ENCODE data around the gene P3H2. TPM values are rescaled to one million over a fixed set of nuclear protein-coding genes. Genes with fewer than 3 reads are reported as not detected.

The P3H2 gene
- total and polyA plus RNA-seq, 2 donors (not counting 1 experiment from before 2014, with no cell fraction given) = not detected

GRCh38 chr3:190088890-190089289 is 31.8 kb downstream of the P3H2 start:
- no peaks in the 10 kb centered on the region for H3K4me1 Mint-ChIP-seq
- intact Hi-C loops (cut with micrococcal nuclease) = no loop called here
- no peak overlapping the region for H2AFZ ChIP-seq (ENCODE audit: insufficient read depth, low read depth, low read length, poor library complexity, severe bottlenecking)
- H3K4me3 Mint-ChIP-seq = no peak overlapping the region
- no peak overlapping the region for H3K4me2 ChIP-seq (replicated peaks; ENCODE audit: low read depth, low read length, poor library complexity, severe bottlenecking)
- H3K9me3 Mint-ChIP-seq (ENCODE audit: insufficient read depth) = no peaks in the 10 kb centered on the region
- H3K27me3 ChIP-seq (replicated peaks in 1 of 4; ENCODE audit: control extremely low read depth in 1 of 4, control insufficient read depth in 3 of 4, insufficient read depth in 4 of 4, low read length in 3 of 4) = no peaks in the 10 kb centered on the region
- H3K27me3 Mint-ChIP-seq = no peaks in the 10 kb centered on the region
- no peaks in the 10 kb centered on the region for H3K4me1 ChIP-seq (ENCODE audit: control insufficient read depth in 2 of 2, insufficient read depth in 2 of 2, low read length in 2 of 2)
- H3K36me3 ChIP-seq (replicated peaks in 1 of 2; ENCODE audit: control extremely low read depth in 1 of 2, control insufficient read depth in 1 of 2, extremely low read depth in 1 of 2, insufficient read depth in 2 of 2, low read length in 1 of 2) = no peaks in the 10 kb centered on the region
- no peak overlapping the region for H3K27ac ChIP-seq (ENCODE audit: low read length in 2 of 2)
- H3K9ac ChIP-seq (ENCODE audit: low read length) = no peak overlapping the region
- H3K9me3 ChIP-seq (ENCODE audit: control extremely low read depth in 1 of 3, control insufficient read depth in 2 of 3, insufficient read depth in 1 of 3, low read length in 2 of 3) = no peaks in the 10 kb centered on the region
- CTCF ChIA-PET = no interaction called here
- POLR2A ChIA-PET = no interaction called here
- no peaks in the 10 kb centered on the region for H3K79me2 ChIP-seq (ENCODE audit: control insufficient read depth, insufficient read depth, low read length)
- no peak overlapping the region for H3K27ac Mint-ChIP-seq
- no CpG with 5 or more reads among the region's 9 CpGs for WGBS (ENCODE audit: insufficient coverage)
- TF ChIP-seq EZH2 (IDR thresholded peaks at IDR 0.05; ENCODE audit: borderline replicate concordance, insufficient read depth, low read depth, low read length, poor library complexity, severe bottlenecking) (no peak), CTCF (IDR thresholded peaks at IDR 0.05) (no peak)
- DNase-seq (no peak), ATAC-seq (ENCODE audit: low read depth) (no peak)
- no peak overlapping the region for H3K4me3 ChIP-seq (ENCODE audit: control extremely low read depth in 1 of 5, extremely low read depth in 1 of 5, insufficient read depth in 1 of 5, low read depth in 2 of 5, low read length in 4 of 5)
- H4K20me1 ChIP-seq (ENCODE audit: control insufficient read depth, insufficient read depth, low read length, poor library complexity, severe bottlenecking) = no peaks in the 10 kb centered on the region

- H3K9ac ChIP-seq (ENCODE audit: low read length) = no peak overlapping the region
- ATAC-seq (ENCODE audit: low read depth) (no peak), DNase-seq (no peak)
- no peak overlapping the region for H3K4me2 ChIP-seq (replicated peaks; ENCODE audit: low read depth, low read length, poor library complexity, severe bottlenecking)
- no peak for TF ChIP-seq CTCF (IDR thresholded peaks at IDR 0.05)
- TF ChIP-seq EZH2 (IDR thresholded peaks at IDR 0.05; ENCODE audit: borderline replicate concordance, insufficient read depth, low read depth, low read length, poor library complexity, severe bottlenecking) = no peak
- H3K27ac ChIP-seq (ENCODE audit: low read length in 2 of 2) = no peak overlapping the region
- Mint-ChIP-seq H3K4me3 (no peak overlapping the region), H3K9me3 (ENCODE audit: insufficient read depth) (no peaks in the 10 kb centered on the region), H3K27ac (no peak overlapping the region), H3K4me1 (no peaks in the 10 kb centered on the region), H3K27me3 (no peaks in the 10 kb centered on the region)
- intact Hi-C loops (cut with micrococcal nuclease) = no loop called here
- no peaks in the 10 kb centered on the region for H3K4me1 ChIP-seq (ENCODE audit: control insufficient read depth in 2 of 2, insufficient read depth in 2 of 2, low read length in 2 of 2)
- no peaks in the 10 kb centered on the region for H3K27me3 ChIP-seq (replicated peaks in 1 of 4; ENCODE audit: control extremely low read depth in 1 of 4, control insufficient read depth in 3 of 4, insufficient read depth in 4 of 4, low read length in 3 of 4)
- no peaks in the 10 kb centered on the region for H3K9me3 ChIP-seq (ENCODE audit: control extremely low read depth in 1 of 3, control insufficient read depth in 2 of 3, insufficient read depth in 1 of 3, low read length in 2 of 3)
- H3K36me3 ChIP-seq (replicated peaks in 1 of 2; ENCODE audit: control extremely low read depth in 1 of 2, control insufficient read depth in 1 of 2, extremely low read depth in 1 of 2, insufficient read depth in 2 of 2, low read length in 1 of 2) = no peaks in the 10 kb centered on the region
- H2AFZ ChIP-seq (ENCODE audit: insufficient read depth, low read depth, low read length, poor library complexity, severe bottlenecking) = no peak overlapping the region
- H4K20me1 ChIP-seq (ENCODE audit: control insufficient read depth, insufficient read depth, low read length, poor library complexity, severe bottlenecking) = no peaks in the 10 kb centered on the region
- ChIA-PET POLR2A (no interaction called here), CTCF (interaction anchor here (1.2 kb wide), 1 partner anchor 9 kb away, joined by 3 read pairs; no protein-coding TSS in a partner anchor)
- H3K79me2 ChIP-seq (ENCODE audit: control insufficient read depth, insufficient read depth, low read length) = no peaks in the 10 kb centered on the region
- no peak overlapping the region for H3K4me3 ChIP-seq (ENCODE audit: control extremely low read depth in 1 of 5, extremely low read depth in 1 of 5, insufficient read depth in 1 of 5, low read depth in 2 of 5, low read length in 4 of 5)
- no CpG with 5 or more reads among the region's 2 CpGs for WGBS (ENCODE audit: insufficient coverage)
Observed at GRCh38 chr3:190086191-190086590, 34.5 kb downstream of the P3H2 start.

All from B cell (primary cell).